Measurements from ENCODE around the gene TACR1. TPM values are rescaled to one million over a fixed set of nuclear protein-coding genes. Genes with fewer than 3 reads are reported as not detected.
"Not testable (repeated sequence)": the region's sequence is repeated elsewhere in the genome, so short reads cannot be mapped to it uniquely, and the experiment has no call there.

TACR1 gene
- total and polyA plus RNA-seq, 2 experiments from 2014 or later, result 3.5 to 7.3 TPM

- H3K4me1 Mint-ChIP-seq, result peaks cover 9% of the 10 kb centered on the region
Measured at GRCh38 chr2:75146606-75147332, 52.6 kb downstream of the TACR1 start.

GRCh38 chr2:75146221-75146605, 53.1 kb downstream of the TACR1 start:
- not testable (repeated sequence) for H3K4me1 ChIP-seq (ENCODE audit: insufficient read depth); H3K36me3 Mint-ChIP-seq (ENCODE audit: low read depth); H3K4me2 ChIP-seq; H3K4me3 Mint-ChIP-seq; H3K27me3 ChIP-seq (ENCODE audit: insufficient read depth); H3K27me3 Mint-ChIP-seq (ENCODE audit: insufficient read depth, low read depth, poor library complexity); H3F3A ChIP-seq (replicated peaks; ENCODE audit: low read depth); H4K20me1 ChIP-seq (replicated peaks; ENCODE audit: insufficient read depth); H3K36me3 ChIP-seq (ENCODE audit: insufficient read depth); H2AFZ ChIP-seq; H3K4me1 Mint-ChIP-seq; DNase-seq (ENCODE audit: low spot score); H3K27ac Mint-ChIP-seq; H3K9me2 ChIP-seq (ENCODE audit: insufficient read depth); H3K79me2 ChIP-seq (replicated peaks; ENCODE audit: insufficient read depth); ATAC-seq; H3K27ac ChIP-seq (ENCODE audit: low read depth); H3K4me3 ChIP-seq
- peaks cover 11% of the 10 kb centered on the region; the same call in 2 of the 3 replicates for H3K9me3 Mint-ChIP-seq

More at GRCh38 chr2:75146606-75147332, 52.6 kb downstream of the TACR1 start:
- Histone ChIP-seq H3K4me1 (ENCODE audit: insufficient read depth) (0 out of 2 replicates have a peak, but pooled peaks cover 3% of the 10 kb centered on the region), H3K27ac (ENCODE audit: low read depth) (no peak overlapping the region), H3K4me3 (no peak overlapping the region), H2AFZ (no peak overlapping the region), H3K9me2 (ENCODE audit: insufficient read depth) (no peaks in the 10 kb centered on the region), H3K79me2 (replicated peaks; ENCODE audit: insufficient read depth) (no peaks in the 10 kb centered on the region), H3K4me2 (no peak overlapping the region), H3K27me3 (ENCODE audit: insufficient read depth) (no peaks in the 10 kb centered on the region), H3K36me3 (ENCODE audit: insufficient read depth) (no peaks in the 10 kb centered on the region), H4K20me1 (replicated peaks; ENCODE audit: insufficient read depth) (no peaks in the 10 kb centered on the region), H3F3A (replicated peaks; ENCODE audit: low read depth) (no peaks in the 10 kb centered on the region)
- peaks cover 11% of the 10 kb centered on the region; the same call in 2 of the 3 replicates for H3K9me3 Mint-ChIP-seq
- H3K27me3 Mint-ChIP-seq (ENCODE audit: insufficient read depth, low read depth, poor library complexity), result no peaks in the 10 kb centered on the region
- H3K36me3 Mint-ChIP-seq (ENCODE audit: low read depth), result peaks cover 9% of the 10 kb centered on the region; the same call in 2 of the 3 replicates
- H3K4me3 Mint-ChIP-seq, result no peak overlapping the region
- no peak for ATAC-seq
- no peak for DNase-seq (ENCODE audit: low spot score)
- no peak for TF ChIP-seq EZH2 (IDR thresholded peaks at IDR 0.05; ENCODE audit: low read depth, unreplicated experiment)
- TF ChIP-seq STAT1 (IDR thresholded peaks at IDR 0.05; ENCODE audit: unreplicated experiment), result no peak
- no peak overlapping the region for H3K27ac Mint-ChIP-seq

- DNase-seq (ENCODE audit: low spot score) (no peak), ATAC-seq (no peak)
- H3K9me3 Mint-ChIP-seq, result no peaks in the 10 kb centered on the region
- Histone ChIP-seq H3K4me2 (no peak overlapping the region), H2AFZ (no peak overlapping the region), H4K20me1 (replicated peaks; ENCODE audit: insufficient read depth) (no peaks in the 10 kb centered on the region), H3K9me2 (ENCODE audit: insufficient read depth) (no peaks in the 10 kb centered on the region), H3K27me3 (ENCODE audit: insufficient read depth) (no peaks in the 10 kb centered on the region), H3K4me1 (ENCODE audit: insufficient read depth) (0 out of 2 replicates have a peak, but pooled peaks cover 3% of the 10 kb centered on the region), H3F3A (replicated peaks; ENCODE audit: low read depth) (no peaks in the 10 kb centered on the region), H3K4me3 (no peak overlapping the region), H3K27ac (ENCODE audit: low read depth) (no peak overlapping the region), H3K79me2 (replicated peaks; ENCODE audit: insufficient read depth) (no peaks in the 10 kb centered on the region), H3K36me3 (ENCODE audit: insufficient read depth) (no peaks in the 10 kb centered on the region)
- H3K4me3 Mint-ChIP-seq, result no peak overlapping the region
- no peak for TF ChIP-seq NANOG (IDR thresholded peaks at IDR 0.05; ENCODE audit: borderline replicate concordance)
- H3K27me3 Mint-ChIP-seq (ENCODE audit: insufficient read depth, low read depth, poor library complexity), result peaks cover 1% of the 10 kb centered on the region
- H3K36me3 Mint-ChIP-seq (ENCODE audit: low read depth), result no peaks in the 10 kb centered on the region
- H3K4me1 Mint-ChIP-seq, result peaks cover 9% of the 10 kb centered on the region
- H3K27ac Mint-ChIP-seq, result no peak overlapping the region
Measured at GRCh38 chr2:75142081-75142480, 57.2 kb downstream of the TACR1 start.

GRCh38 chr2:75140288-75140687, 59.0 kb downstream of the TACR1 start:
- Histone ChIP-seq H3K4me3 (no peak overlapping the region), H2AFZ (no peak overlapping the region), H4K20me1 (replicated peaks; ENCODE audit: insufficient read depth) (no peaks in the 10 kb centered on the region), H3K4me1 (ENCODE audit: insufficient read depth) (no peaks in the 10 kb centered on the region), H3F3A (replicated peaks; ENCODE audit: low read depth) (no peaks in the 10 kb centered on the region), H3K9me2 (ENCODE audit: insufficient read depth) (no peaks in the 10 kb centered on the region), H3K27ac (ENCODE audit: low read depth) (no peak overlapping the region), H3K27me3 (ENCODE audit: insufficient read depth) (no peaks in the 10 kb centered on the region), H3K36me3 (ENCODE audit: insufficient read depth) (no peaks in the 10 kb centered on the region), H3K79me2 (replicated peaks; ENCODE audit: insufficient read depth) (no peaks in the 10 kb centered on the region), H3K4me2 (no peak overlapping the region)
- H3K4me3 Mint-ChIP-seq, result no peak overlapping the region
- no peak for TF ChIP-seq STAT1 (IDR thresholded peaks at IDR 0.05; ENCODE audit: unreplicated experiment)
- no peak overlapping the region for H3K27ac Mint-ChIP-seq
- DNase-seq (ENCODE audit: low spot score) (no peak), ATAC-seq (no peak)
- peaks cover 3% of the 10 kb centered on the region for H3K27me3 Mint-ChIP-seq (ENCODE audit: insufficient read depth, low read depth, poor library complexity)
- H3K9me3 Mint-ChIP-seq, result no peaks in the 10 kb centered on the region
- no peaks in the 10 kb centered on the region; the same call in 2 of the 3 replicates for H3K4me1 Mint-ChIP-seq
- H3K36me3 Mint-ChIP-seq (ENCODE audit: low read depth), result no peaks in the 10 kb centered on the region

All from GM23338 (cell line).